MCF 10A (cell line): Measurements from ENCODE around the gene RRH. TPM values are rescaled to one million over a fixed set of nuclear protein-coding genes. Genes with fewer than 3 reads are reported as not detected.

ENCODE experiments used
- BruUV-seq: library from RNA; stranded (reverse); fragments of 400-500 nt; replicated peaks from 2 replicates; lab custom pipeline; 2021; lab: Mats Ljungman, UMichigan
- CTCF ChIA-PET: fragments of 300-600 bp; sonication (Branson Sonifier 250); formaldehyde crosslinking; extraction: SDS; loops from one replicate; lab custom pipeline; 2021; ENCODE audit warnings: antibody characterized with exemption, inconsistent platforms; lab: Yijun Ruan, JAX
- POLR2A ChIA-PET: fragments of 300-600, 350-650 bp; sonication (Branson Sonifier 250); formaldehyde crosslinking; extraction: SDS; loops from one replicate; lab custom pipeline; 2020; ENCODE audit warnings: antibody characterized with exemption, inconsistent platforms; lab: Yijun Ruan, JAX
- DNase-seq: peaks from one replicate; pipeline ENCODE4 v3.0.0-alpha.2; 2018; ENCODE audit not compliant: unreplicated experiment
- H3K27ac Mint-ChIP-seq: one replicate; pipeline ENCODE4 v1.8.0; 2022; ENCODE audit warnings: mild to moderate bottlenecking, low read depth, mixed read lengths; ENCODE audit not compliant: unreplicated experiment
- H3K27me3 Mint-ChIP-seq: one replicate; pipeline ENCODE4 v1.8.0; 2022; ENCODE audit warnings: mixed read lengths; ENCODE audit not compliant: insufficient read depth, unreplicated experiment
- H3K36me3 Mint-ChIP-seq: one replicate; pipeline ENCODE4 v1.8.0; 2022; ENCODE audit warnings: mild to moderate bottlenecking, moderate library complexity, mixed read lengths; ENCODE audit not compliant: insufficient read depth, unreplicated experiment
- H3K4me1 Mint-ChIP-seq: one replicate; pipeline ENCODE4 v1.8.0; 2022; ENCODE audit warnings: mixed read lengths; ENCODE audit not compliant: insufficient read depth, unreplicated experiment
- H3K4me3 Mint-ChIP-seq: one replicate; pipeline ENCODE4 v1.8.0; 2022; ENCODE audit warnings: mild to moderate bottlenecking, moderate library complexity, mixed read lengths; ENCODE audit not compliant: unreplicated experiment
- H3K9me3 Mint-ChIP-seq: one replicate; pipeline ENCODE4 v1.8.0; 2022; ENCODE audit warnings: mixed read lengths; ENCODE audit not compliant: unreplicated experiment
- CTCF ChIP-seq: fragments of 200-600 bp; IDR thresholded peaks from one replicate; pipeline ENCODE4 v1.8.0; 2022; ENCODE audit warnings: antibody characterized with exemption, mild to moderate bottlenecking; ENCODE audit not compliant: unreplicated experiment
- intact Hi-C: fragments of 100-400 bp; cut with micrococcal nuclease; formaldehyde crosslinking; loops from 2 replicates; pipeline ENCODE4 v1.14.1; 2022
- total RNA-seq: library from RNA; stranded (reverse); gene quantifications from 2 replicates; pipeline ENCODE4 v1.2.3, GENCODE V29; 2022

Gene RRH
- total RNA-seq, 1 experiment from 2014 or later, result not detected

GRCh38 chr4:109872065-109872464 is 44.3 kb downstream of the RRH start:
- POLR2A ChIA-PET, result no interaction called here

GRCh38 chr4:109872950-109873656 is 45.3 kb downstream of the RRH start:
- no peak for DNase-seq
- intact Hi-C loops, result no loop called here
- Mint-ChIP-seq H3K4me1 (no peaks in the 10 kb centered on the region), H3K27me3 (no peaks in the 10 kb centered on the region), H3K9me3 (no peaks in the 10 kb centered on the region), H3K4me3 (no peak overlapping the region), H3K36me3 (no peaks in the 10 kb centered on the region), H3K27ac (no peak overlapping the region)
- no TSS peak for BruUV-seq
- CTCF ChIA-PET, result interaction anchor here (0.8 kb wide), 1 partner anchor 1282 kb away, joined by 3 read pairs; no protein-coding TSS in a partner anchor
- POLR2A ChIA-PET, result no interaction called here
- no peak for TF ChIP-seq CTCF

More at GRCh38 chr4:109872065-109872464, 44.3 kb downstream of the RRH start:
- H3K36me3 Mint-ChIP-seq, result no peaks in the 10 kb centered on the region
- no TSS peak for BruUV-seq
- CTCF ChIA-PET, result no interaction called here
- no peak for DNase-seq
- no peaks in the 10 kb centered on the region for H3K9me3 Mint-ChIP-seq
- TF ChIP-seq CTCF, result no peak
- H3K27me3 Mint-ChIP-seq, result no peaks in the 10 kb centered on the region
- no peaks in the 10 kb centered on the region for H3K4me1 Mint-ChIP-seq
- no peak overlapping the region for H3K4me3 Mint-ChIP-seq
- intact Hi-C loops, result no loop called here
- no peak overlapping the region for H3K27ac Mint-ChIP-seq

GRCh38 chr4:109873791-109874514 is 46.2 kb downstream of the RRH start:
- peak; percentile 38 for DNase-seq
- CTCF ChIA-PET, result no interaction called here

More at GRCh38 chr4:109873791-109874514, 46.2 kb downstream of the RRH start:
- Mint-ChIP-seq H3K27ac (no peak overlapping the region), H3K36me3 (no peaks in the 10 kb centered on the region), H3K4me1 (no peaks in the 10 kb centered on the region), H3K9me3 (no peaks in the 10 kb centered on the region), H3K4me3 (no peak overlapping the region), H3K27me3 (no peaks in the 10 kb centered on the region)
- BruUV-seq, result TSS peak; percentile 96
- intact Hi-C loops, result no loop called here
- POLR2A ChIA-PET, result no interaction called here
- no peak for TF ChIP-seq CTCF
